RPMI7951 (cell line): ENCODE measurements around the gene MDN1. TPM values are rescaled to one million over a fixed set of nuclear protein-coding genes. Genes with fewer than 3 reads are reported as not detected.
"Not testable (repeated sequence)": the region's sequence is repeated elsewhere in the genome, so short reads cannot be mapped to it uniquely, and the experiment has no call there.

ENCODE experiments used
- DNase-seq: peaks from one replicate; pipeline ENCODE4 v3.0.0-alpha.2; 2012; ENCODE audit warnings: low read depth
- total RNA-seq: library from RNA; depleted of rRNA; stranded (reverse); fragments of >200 nt; shearing (Covaris generic); gene quantifications from 2 replicates; pipeline ENCODE4 v1.2.3, GENCODE V29; 2014

MDN1 gene
- total RNA-seq, 1 experiment from 2014 or later = 14.2 TPM

GRCh38 chr6:89649682-89650081 lies 169.9 kb downstream of the MDN1 start:
- DNase-seq = no peak

GRCh38 chr6:89644864-89645263 lies 174.7 kb downstream of the MDN1 start:
- peak; percentile 6 for DNase-seq

GRCh38 chr6:89643406-89643805 lies 176.2 kb downstream of the MDN1 start:
- DNase-seq = no peak

GRCh38 chr6:89642956-89643355 lies 176.6 kb downstream of the MDN1 start:
- no peak for DNase-seq

- DNase-seq = not testable (repeated sequence)
Measured at GRCh38 chr6:89641581-89641980, 178.0 kb downstream of the MDN1 start.

- peak; percentile 48 for DNase-seq
Measured at GRCh38 chr6:89640804-89641203, 178.8 kb downstream of the MDN1 start.

- DNase-seq = peak; percentile 91
Measured at GRCh38 chr6:89638320-89639195, 181.0 kb downstream of the MDN1 start, which contains the start of gene LYRM2. Gene LYRM2, minus strand, starts transcription at chr6:89638747. Its CDS starts 31 bp downstream, at chr6:89638716.

GRCh38 chr6:89637960-89638319 lies 181.7 kb downstream of the MDN1 start:
- no peak for DNase-seq

- DNase-seq = not testable (repeated sequence)
Measured at GRCh38 chr6:89636412-89636811, 183.2 kb downstream of the MDN1 start.

- DNase-seq = no peak
Measured at GRCh38 chr6:89630488-89630887, 189.1 kb downstream of the MDN1 start.

- no peak for DNase-seq
Measured at GRCh38 chr6:89623749-89624148, 195.8 kb downstream of the MDN1 start.

- DNase-seq = no peak
Measured at GRCh38 chr6:89619567-89619966, 200.0 kb downstream of the MDN1 start.

- DNase-seq = no peak
Measured at GRCh38 chr6:89618026-89618425, 201.6 kb downstream of the MDN1 start.

- no peak for DNase-seq
Measured at GRCh38 chr6:89616531-89616930, 203.1 kb downstream of the MDN1 start.

- no peak for DNase-seq
Measured at GRCh38 chr6:89615882-89616281, 203.7 kb downstream of the MDN1 start.

GRCh38 chr6:89613790-89614189 lies 205.8 kb downstream of the MDN1 start:
- DNase-seq = no peak

- no peak for DNase-seq
Measured at GRCh38 chr6:89612121-89612520, 207.5 kb downstream of the MDN1 start.

GRCh38 chr6:89611666-89612065 lies 207.9 kb downstream of the MDN1 start:
- no peak for DNase-seq

- DNase-seq = peak; percentile 32
Measured at GRCh38 chr6:89610149-89610642, 209.4 kb downstream of the MDN1 start.

- no peak for DNase-seq
Measured at GRCh38 chr6:89605861-89606260, 213.7 kb downstream of the MDN1 start.

- no peak for DNase-seq
Measured at GRCh38 chr6:89604653-89605052, 214.9 kb downstream of the MDN1 start.

GRCh38 chr6:89602166-89602565 lies 217.4 kb downstream of the MDN1 start:
- no peak for DNase-seq

GRCh38 chr6:89599727-89600126 lies 219.9 kb downstream of the MDN1 start:
- DNase-seq = no peak
